NCI-H2029 (cell line): ENCODE measurements around the gene WAPL.

Experiments
- DNase-seq: peaks from one replicate; lab custom pipeline; 2025; lab: John Stamatoyannopoulos, UW

WAPL gene

GRCh38 chr10:86524225-86524962 is 2.8 kb upstream of the WAPL start:
- DNase-seq = no peak

DNA sequence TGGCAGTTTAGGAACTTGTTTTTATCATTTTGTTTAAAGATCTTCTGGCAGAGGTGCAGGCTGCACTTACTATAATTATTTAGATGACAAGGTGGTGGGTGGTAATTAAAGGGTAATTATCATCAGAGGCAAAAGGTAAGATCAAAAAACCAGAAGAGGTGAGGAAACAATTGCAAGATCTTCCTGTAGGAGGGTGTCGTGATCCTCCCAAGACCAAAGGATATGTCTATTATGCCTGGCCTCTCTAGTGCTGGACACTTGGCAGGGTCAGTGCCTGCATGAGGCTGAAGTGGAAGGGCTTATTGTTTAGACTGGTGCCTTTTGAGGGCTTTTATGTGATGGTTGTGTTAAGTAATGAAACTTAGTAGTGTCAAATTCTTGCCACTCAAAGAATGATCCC is 1.8 kb upstream of the WAPL start:
- no peak for DNase-seq

- DNase-seq = no peak
Measured at GRCh38 chr10:86522510-86522855, 891 bp upstream of the WAPL start.

GRCh38 chr10:86520871-86521677 is 518 bp downstream of the WAPL start:
- no peak for DNase-seq

- DNase-seq = no peak
Measured at GRCh38 chr10:86518781-86519180, 2.8 kb downstream of the WAPL start.

- no peak for DNase-seq
Measured at GRCh38 chr10:86512137-86512536, 9.5 kb downstream of the WAPL start.

DNA sequence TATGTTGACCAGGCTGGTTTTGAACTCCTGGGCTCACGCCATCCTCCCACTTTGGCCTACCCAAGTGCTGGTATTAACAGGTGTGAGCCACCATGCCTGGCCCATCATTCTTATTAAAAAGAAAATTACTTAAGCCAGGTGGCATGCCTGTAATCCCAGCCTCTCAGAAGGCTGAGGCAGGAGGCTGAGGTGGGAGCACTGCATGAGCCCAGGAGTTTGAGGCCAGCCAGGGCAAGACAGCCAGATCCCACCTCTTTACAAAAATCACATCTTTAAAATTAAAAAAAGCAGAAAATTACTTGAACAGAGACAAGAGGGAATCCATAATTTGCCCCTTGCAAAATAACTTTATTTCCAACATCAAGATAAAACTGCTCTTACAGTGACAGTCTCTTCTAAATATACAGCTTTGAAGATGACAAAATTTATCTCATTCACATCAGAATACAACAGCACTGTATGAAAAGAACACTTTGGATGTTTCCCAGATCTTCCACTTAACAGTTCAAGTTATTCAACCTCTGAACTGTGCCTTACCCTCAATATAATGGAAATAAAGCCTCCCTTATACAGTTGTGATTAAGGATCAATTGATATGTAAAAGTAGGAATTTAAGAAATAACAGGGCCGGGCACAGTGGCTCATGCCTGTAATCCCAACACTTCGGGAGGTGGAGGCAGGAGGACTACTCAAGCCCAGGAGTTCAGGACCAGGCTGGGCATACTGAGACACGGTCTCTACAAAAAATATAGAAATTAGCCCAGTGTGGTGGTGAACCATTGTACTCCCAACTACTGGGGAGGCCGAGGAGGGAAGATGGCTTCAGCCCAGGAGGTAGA is 10.3 kb downstream of the WAPL start:
- DNase-seq = no peak

DNA sequence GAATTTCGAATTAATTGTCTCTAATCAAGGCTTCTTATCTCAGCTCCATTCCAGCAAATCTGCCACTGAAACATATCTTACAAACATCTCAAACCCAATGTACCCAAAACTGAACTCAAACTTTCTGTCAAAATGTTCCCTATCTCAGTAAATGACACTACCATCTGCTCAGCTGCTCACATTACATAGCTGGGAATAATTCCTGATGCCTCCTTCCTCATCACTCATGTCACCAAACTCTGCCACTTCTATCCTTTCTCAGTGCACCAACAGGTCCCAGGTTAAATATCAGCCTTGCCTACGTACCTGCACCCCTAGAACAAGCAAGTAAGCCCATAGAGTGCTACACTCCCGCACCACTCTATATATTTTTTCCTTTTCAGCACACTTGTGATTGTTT is 12.4 kb downstream of the WAPL start:
- no peak for DNase-seq

GRCh38 chr10:86508217-86508616 is 13.4 kb downstream of the WAPL start:
- no peak for DNase-seq

- DNase-seq = no peak
Measured at GRCh38 chr10:86506499-86506898, 15.1 kb downstream of the WAPL start.

DNA sequence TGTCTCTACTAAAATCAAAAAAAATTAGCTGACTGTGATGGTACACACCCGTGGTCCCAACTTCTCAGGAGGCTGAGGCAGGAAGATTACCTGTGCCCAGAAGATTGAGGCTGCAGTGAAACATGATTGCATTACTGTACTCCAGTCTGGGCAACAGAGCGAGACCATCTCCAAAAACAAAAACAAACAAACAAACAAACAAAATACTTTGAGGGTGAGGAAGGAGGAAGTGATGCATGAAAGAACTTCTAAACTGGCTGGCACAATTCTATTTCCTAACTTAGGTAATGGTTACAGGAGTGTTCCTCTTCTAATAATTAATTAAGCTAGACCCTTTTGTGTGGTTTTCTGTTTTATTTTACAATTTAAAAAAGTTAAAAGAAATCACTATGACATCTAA is 15.5 kb downstream of the WAPL start:
- DNase-seq = no peak

- no peak for DNase-seq
Measured at GRCh38 chr10:86504510-86504909, 17.1 kb downstream of the WAPL start.

DNA sequence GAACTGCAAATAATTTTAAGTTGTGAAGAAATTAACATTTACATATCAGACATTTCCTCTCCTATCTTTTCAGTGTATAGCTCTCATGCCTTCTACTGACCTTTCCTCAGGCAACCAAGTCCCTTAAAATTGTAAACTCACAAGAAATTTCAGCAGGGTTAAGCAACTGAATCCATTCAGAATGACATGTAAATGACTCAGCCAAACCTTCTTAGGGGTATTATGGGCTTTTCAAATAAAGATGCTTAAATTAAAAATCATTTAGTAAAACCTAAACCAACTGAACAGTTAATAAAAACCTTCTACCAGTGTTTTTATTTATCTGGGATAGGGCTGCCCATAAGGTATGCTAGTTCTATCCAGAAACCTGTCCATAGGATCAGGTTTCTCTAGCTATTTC is 20.7 kb downstream of the WAPL start:
- DNase-seq = no peak

- no peak for DNase-seq
Measured at GRCh38 chr10:86498598-86498997, 23.0 kb downstream of the WAPL start.

- DNase-seq = no peak
Measured at GRCh38 chr10:86497621-86498020, 24.0 kb downstream of the WAPL start.

DNA sequence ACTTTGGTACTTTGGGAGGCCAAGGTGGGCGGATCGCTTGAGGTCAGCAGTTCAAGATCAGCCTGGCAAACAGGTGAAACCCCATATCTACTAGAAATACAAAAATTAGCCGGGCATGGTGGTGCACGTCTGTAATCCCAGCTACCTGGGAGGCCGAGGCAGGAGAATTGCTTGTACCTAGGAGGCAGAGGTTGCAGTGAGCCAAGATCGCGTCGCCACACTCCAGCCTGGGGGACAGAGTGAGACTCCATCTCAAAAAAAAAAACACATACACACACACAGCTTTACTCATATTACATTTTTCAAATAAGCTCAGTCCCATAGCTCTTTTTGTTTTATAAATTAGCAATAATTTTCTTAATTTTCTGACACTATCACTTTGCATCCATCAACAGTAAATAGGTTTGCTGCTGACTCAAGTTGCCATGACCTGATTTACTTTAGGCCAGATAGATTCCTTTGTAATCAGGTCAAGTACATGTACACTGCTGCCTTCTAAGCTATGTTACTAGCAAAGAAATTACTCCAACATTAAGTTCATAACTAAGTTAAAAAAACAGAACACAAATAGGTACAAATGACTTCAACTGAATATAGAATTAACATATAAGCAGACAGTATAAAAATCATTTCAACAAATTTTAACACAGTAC is 31.5 kb downstream of the WAPL start:
- DNase-seq = no peak

GRCh38 chr10:86489071-86489810 is 32.4 kb downstream of the WAPL start:
- no peak for DNase-seq

- DNase-seq = no peak
Measured at GRCh38 chr10:86486856-86487255, 34.7 kb downstream of the WAPL start.

DNA sequence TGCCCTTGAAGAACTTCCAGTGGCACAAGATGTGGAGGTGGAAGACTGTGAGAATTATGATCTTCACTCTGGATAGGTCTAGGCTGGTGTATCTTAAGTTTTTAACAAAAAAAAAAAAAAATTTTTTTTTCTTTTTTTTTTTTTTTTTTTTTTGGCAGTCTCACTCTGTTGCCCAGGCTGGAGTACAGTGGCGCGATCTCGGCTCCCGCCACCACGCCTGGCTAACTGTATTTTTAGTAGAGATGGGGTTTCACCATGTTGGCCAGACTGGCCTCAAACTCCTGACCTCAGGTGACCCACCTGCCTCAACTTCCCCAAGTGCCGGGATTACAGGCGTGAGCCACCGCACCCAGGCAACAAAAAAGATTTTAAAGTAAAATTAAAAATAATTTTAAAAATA is 37.9 kb downstream of the WAPL start:
- DNase-seq = no peak

GRCh38 chr10:86481761-86482160 is 39.8 kb downstream of the WAPL start:
- no peak for DNase-seq

- no peak for DNase-seq
Measured at GRCh38 chr10:86480571-86480970, 41.0 kb downstream of the WAPL start.

GRCh38 chr10:86472061-86472460 is 49.5 kb downstream of the WAPL start:
- DNase-seq = peak; percentile 6
